K562 (cell line): Measurements from ENCODE around the gene RELA. TPM values are rescaled to one million over a fixed set of nuclear protein-coding genes. Genes with fewer than 3 reads are reported as not detected.

Source experiments
- CC2D1A ChIP-seq: fragments of 450-650 bp; IDR thresholded peaks from 2 replicates; pipeline ENCODE4 v1.6.1; 2017; ENCODE audit warnings: mild to moderate bottlenecking
- CCNT2 ChIP-seq: IDR thresholded peaks from 2 replicates; pipeline ENCODE4 v1.6.1; 2011; ENCODE audit warnings: borderline replicate concordance, low read depth, mild to moderate bottlenecking, moderate library complexity, mixed read lengths, low read length; ENCODE audit not compliant: insufficient read length; ENCODE audit errors: extremely low read depth
- PHF8 ChIP-seq: fragments of 200-600 bp; sonication (generic); IDR thresholded peaks from 2 replicates; pipeline ENCODE4 v1.6.1; 2012; ENCODE audit warnings: mixed run types, mild to moderate bottlenecking, inconsistent platforms, low read length, moderate library complexity, borderline replicate concordance
- SAP30 ChIP-seq: fragments of 200-600 bp; sonication (generic); IDR thresholded peaks from 2 replicates; pipeline ENCODE4 v1.6.1; 2012; ENCODE audit warnings: borderline replicate concordance, low read depth, mild to moderate bottlenecking, moderate library complexity, low read length, control low read depth, inconsistent platforms; ENCODE audit not compliant: insufficient read depth, poor library complexity, severe bottlenecking
- SIN3A ChIP-seq, 2 experiments: fragments of 150-350 bp in 1 of 2; IDR thresholded peaks; 2 replicates each; pipeline ENCODE4 v1.6.1; 2011 to 2016; ENCODE audit warnings: borderline replicate concordance in 2 of 2, low read depth in 2 of 2, low read length in 2 of 2, mild to moderate bottlenecking in 2 of 2, moderate library complexity in 2 of 2; ENCODE audit not compliant: control insufficient read depth in 1 of 2
- SLC30A9 ChIP-seq: fragments of 250-450 bp; sonication (Bioruptor Pico); IDR thresholded peaks from 2 replicates; pipeline ENCODE4 v1.8.0; 2022; ENCODE audit warnings: mild to moderate bottlenecking, moderate library complexity
- STAG1 ChIP-seq: sonication (generic); formaldehyde crosslinking; IDR thresholded peaks from 2 replicates; pipeline ENCODE4 v1.5.0; 2020; ENCODE audit warnings: missing genetic modification reagents, borderline replicate concordance
- ZEB2 ChIP-seq: fragments of 450-650 bp; IDR thresholded peaks from 2 replicates; pipeline ENCODE4 v1.6.1; 2016
- ZFX ChIP-seq: sonication (generic); formaldehyde crosslinking; IDR thresholded peaks from 2 replicates; pipeline ENCODE4 v1.8.0; 2022; ENCODE audit warnings: mild to moderate bottlenecking, missing genetic modification reagents, moderate library complexity
- ZNF76 ChIP-seq: fragments of 250-450 bp; sonication (Bioruptor Pico); IDR thresholded peaks from 2 replicates; pipeline ENCODE4 v1.4.0; 2020; ENCODE audit warnings: mild to moderate bottlenecking, moderate library complexity, borderline replicate concordance
- ZNF766 ChIP-seq: fragments of 200-800 bp; sonication (Bioruptor generic); conservative IDR thresholded peaks from 2 replicates; pipeline ENCODE4 v1.6.1; 2016; ENCODE audit warnings: missing genetic modification characterization, missing compliant biosample characterization
- polyA plus RNA-seq, 8 experiments: library from polyadenylated mRNA; depleted of rRNA in 4 of 8; stranded (reverse) in 5 of 8; unstranded in 3 of 8; fragments of >200 nt; fragmentation: Nextera tagmentation in 2 of 8; fragmentation: Illumina TruSeq in 1 of 8; extraction: Ambion mirVana in 2 of 8; extraction: Trizol in 1 of 8; gene quantifications; 2 replicates each; pipeline versions ENCODE4 v1.2.1 to v1.2.3, GENCODE V29; 2011 to 2014; ENCODE audit warnings: inconsistent platforms in 1 of 8, missing spikeins in 1 of 8
- total RNA-seq, 7 experiments: library from RNA; depleted of rRNA in 6 of 7; stranded (reverse); fragments of >200 nt in 6 of 7; fragmentation: Illumina TruSeq in 2 of 7; extraction: Trizol in 2 of 7; gene quantifications; 2 replicates each; pipeline versions ENCODE4 v1.2.1 to v1.2.3, GENCODE V29; 2011 to 2021; ENCODE audit warnings: low replicate concordance in 1 of 7
- TF ChIP-seq, protein P1 (sequence below): fragments of 450-650 bp; IDR thresholded peaks from 2 replicates; pipeline ENCODE4 v1.6.1; 2018; ENCODE audit warnings: mild to moderate bottlenecking, low read depth; ENCODE audit not compliant: partially characterized antibody
- TF ChIP-seq, protein P2 (sequence below): sonication (generic); formaldehyde crosslinking; IDR thresholded peaks from 2 replicates; pipeline ENCODE4 v1.8.1; 2023; ENCODE audit warnings: mild to moderate bottlenecking, missing genetic modification reagents
- TF ChIP-seq, protein P3 (sequence below): IDR thresholded peaks from 3 replicates; pipeline ENCODE4 v1.6.1; 2011; ENCODE audit warnings: borderline replicate concordance, mild to moderate bottlenecking; ENCODE audit not compliant: insufficient read length, insufficient read depth
- TF ChIP-seq, protein P4 (sequence below): fragments of 250-450 bp; sonication (Bioruptor Pico); IDR thresholded peaks from 2 replicates; pipeline ENCODE4 v1.4.0; 2020
- TF ChIP-seq, protein P5 (sequence below): fragments of 450-650 bp; IDR thresholded peaks from 2 replicates; pipeline ENCODE4 v1.6.1; 2018; ENCODE audit not compliant: partially characterized antibody

RELA gene
- total and polyA plus RNA-seq, 9 of the 15 experiments (the other 6 are each of a cell fraction or from before 2014, with no cell fraction given), result 6.0 to 67.4 (median 20.6) TPM

DNA sequence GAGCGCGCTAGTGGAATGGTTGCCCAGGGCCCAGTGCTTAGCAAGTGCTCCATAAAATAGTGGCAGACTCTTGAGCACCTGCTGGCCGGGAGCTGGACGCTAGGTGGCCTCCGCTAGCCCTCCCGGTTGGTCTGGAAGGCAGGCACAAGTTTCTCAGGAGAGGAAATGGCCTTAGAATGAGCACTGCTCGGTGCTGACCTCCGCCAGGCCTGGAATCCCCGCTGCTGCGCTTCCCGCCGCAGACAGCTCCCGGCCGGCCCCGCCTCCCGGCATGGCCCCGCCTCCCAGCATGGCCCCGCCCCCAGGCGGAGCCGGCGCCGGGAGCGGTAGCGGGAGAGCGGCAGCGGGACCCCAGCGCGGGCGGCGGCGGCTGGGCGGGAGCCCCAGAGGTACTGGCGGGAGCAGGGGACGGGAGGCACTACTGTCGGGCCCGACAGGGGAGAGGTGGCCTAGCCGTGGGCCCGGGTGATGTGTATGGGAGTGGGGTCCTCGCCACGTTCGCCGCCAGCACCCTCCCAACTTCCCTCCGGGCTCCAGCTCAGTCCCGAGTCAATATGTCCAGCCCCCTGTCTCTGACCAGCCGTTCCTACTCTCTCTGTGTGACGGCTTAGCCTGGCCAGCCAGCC, 24.8 kb downstream of the RELA start, which contains the start of gene SIPA1 (continued):
- TF ChIP-seq, protein P1, sequence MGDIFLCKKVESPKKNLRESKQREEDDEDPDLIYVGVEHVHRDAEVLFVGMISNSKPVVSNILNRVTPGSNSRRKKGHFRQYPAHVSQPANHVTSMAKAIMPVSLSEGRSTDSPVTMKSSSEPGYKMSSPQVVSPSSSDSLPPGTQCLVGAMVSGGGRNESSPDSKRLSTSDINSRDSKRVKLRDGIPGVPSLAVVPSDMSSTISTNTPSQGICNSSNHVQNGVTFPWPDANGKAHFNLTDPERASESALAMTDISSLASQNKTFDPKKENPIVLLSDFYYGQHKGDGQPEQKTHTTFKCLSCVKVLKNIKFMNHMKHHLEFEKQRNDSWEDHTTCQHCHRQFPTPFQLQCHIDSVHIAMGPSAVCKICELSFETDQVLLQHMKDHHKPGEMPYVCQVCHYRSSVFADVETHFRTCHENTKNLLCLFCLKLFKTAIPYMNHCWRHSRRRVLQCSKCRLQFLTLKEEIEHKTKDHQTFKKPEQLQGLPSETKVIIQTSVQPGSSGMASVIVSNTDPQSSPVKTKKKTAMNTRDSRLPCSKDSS, result no peak
- TF ChIP-seq ZNF766 (no peak), ZEB2 (no peak), STAG1 (CRISPR knock-in tag) (no peak), SIN3A (IDR thresholded peaks at IDR 0.05; ENCODE audit: borderline replicate concordance in 2 of 2, control insufficient read depth in 1 of 2, low read depth in 2 of 2, low read length in 2 of 2) (peak; percentile 44 to 63; a peak in 3 of 4 replicates), ZNF76 (CRISPR knock-in tag) (0 out of 2 replicates have a peak, but pooled peaks have one; percentile 47), PHF8 (peak; percentile 76; the same call in 1 of the 2 replicates), CCNT2 (peak; percentile 94), SLC30A9 (no peak), SAP30 (no peak), CC2D1A (peak; percentile 33; the same call in 1 of the 2 replicates), ZFX (CRISPR knock-in tag) (peak; percentile 60; the same call in 1 of the 2 replicates)
- TF ChIP-seq, protein P2, sequence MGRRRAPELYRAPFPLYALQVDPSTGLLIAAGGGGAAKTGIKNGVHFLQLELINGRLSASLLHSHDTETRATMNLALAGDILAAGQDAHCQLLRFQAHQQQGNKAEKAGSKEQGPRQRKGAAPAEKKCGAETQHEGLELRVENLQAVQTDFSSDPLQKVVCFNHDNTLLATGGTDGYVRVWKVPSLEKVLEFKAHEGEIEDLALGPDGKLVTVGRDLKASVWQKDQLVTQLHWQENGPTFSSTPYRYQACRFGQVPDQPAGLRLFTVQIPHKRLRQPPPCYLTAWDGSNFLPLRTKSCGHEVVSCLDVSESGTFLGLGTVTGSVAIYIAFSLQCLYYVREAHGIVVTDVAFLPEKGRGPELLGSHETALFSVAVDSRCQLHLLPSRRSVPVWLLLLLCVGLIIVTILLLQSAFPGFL (CRISPR knock-in tag), result no peak
- TF ChIP-seq, protein P3, sequence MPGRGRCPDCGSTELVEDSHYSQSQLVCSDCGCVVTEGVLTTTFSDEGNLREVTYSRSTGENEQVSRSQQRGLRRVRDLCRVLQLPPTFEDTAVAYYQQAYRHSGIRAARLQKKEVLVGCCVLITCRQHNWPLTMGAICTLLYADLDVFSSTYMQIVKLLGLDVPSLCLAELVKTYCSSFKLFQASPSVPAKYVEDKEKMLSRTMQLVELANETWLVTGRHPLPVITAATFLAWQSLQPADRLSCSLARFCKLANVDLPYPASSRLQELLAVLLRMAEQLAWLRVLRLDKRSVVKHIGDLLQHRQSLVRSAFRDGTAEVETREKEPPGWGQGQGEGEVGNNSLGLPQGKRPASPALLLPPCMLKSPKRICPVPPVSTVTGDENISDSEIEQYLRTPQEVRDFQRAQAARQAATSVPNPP, result no peak
- TF ChIP-seq, protein P4, sequence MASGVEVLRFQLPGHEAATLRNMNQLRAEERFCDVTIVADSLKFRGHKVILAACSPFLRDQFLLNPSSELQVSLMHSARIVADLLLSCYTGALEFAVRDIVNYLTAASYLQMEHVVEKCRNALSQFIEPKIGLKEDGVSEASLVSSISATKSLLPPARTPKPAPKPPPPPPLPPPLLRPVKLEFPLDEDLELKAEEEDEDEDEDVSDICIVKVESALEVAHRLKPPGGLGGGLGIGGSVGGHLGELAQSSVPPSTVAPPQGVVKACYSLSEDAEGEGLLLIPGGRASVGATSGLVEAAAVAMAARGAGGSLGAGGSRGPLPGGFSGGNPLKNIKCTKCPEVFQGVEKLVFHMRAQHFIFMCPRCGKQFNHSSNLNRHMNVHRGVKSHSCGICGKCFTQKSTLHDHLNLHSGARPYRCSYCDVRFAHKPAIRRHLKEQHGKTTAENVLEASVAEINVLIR (CRISPR knock-in tag), result no peak
- TF ChIP-seq, protein P5, sequence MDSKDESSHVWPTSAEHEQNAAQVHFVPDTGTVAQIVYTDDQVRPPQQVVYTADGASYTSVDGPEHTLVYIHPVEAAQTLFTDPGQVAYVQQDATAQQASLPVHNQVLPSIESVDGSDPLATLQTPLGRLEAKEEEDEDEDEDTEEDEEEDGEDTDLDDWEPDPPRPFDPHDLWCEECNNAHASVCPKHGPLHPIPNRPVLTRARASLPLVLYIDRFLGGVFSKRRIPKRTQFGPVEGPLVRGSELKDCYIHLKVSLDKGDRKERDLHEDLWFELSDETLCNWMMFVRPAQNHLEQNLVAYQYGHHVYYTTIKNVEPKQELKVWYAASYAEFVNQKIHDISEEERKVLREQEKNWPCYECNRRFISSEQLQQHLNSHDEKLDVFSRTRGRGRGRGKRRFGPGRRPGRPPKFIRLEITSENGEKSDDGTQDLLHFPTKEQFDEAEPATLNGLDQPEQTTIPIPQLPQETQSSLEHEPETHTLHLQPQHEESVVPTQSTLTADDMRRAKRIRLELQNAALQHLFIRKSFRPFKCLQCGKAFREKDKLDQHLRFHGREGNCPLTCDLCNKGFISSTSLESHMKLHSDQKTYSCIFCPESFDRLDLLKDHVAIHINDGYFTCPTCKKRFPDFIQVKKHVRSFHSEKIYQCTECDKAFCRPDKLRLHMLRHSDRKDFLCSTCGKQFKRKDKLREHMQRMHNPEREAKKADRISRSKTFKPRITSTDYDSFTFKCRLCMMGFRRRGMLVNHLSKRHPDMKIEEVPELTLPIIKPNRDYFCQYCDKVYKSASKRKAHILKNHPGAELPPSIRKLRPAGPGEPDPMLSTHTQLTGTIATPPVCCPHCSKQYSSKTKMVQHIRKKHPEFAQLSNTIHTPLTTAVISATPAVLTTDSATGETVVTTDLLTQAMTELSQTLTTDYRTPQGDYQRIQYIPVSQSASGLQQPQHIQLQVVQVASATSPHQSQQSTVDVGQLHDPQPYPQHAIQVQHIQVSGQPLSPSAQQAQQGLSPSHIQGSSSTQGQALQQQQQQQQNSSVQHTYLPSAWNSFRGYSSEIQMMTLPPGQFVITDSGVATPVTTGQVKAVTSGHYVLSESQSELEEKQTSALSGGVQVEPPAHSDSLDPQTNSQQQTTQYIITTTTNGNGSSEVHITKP, result peak; percentile 76
